Fibroblast of the aortic adventitia (primary cell): ENCODE data around the gene CDC7. TPM values are rescaled to one million over a fixed set of nuclear protein-coding genes. Genes with fewer than 3 reads are reported as not detected.

Experiments
- DNase-seq: peaks from one replicate; pipeline ENCODE4 v3.0.0-alpha.2; 2010; ENCODE audit warnings: low read depth
- H3K4me3 ChIP-seq: 2 replicates; pipeline ENCODE4 v1.5.1; 2011; ENCODE audit warnings: low read depth, mild to moderate bottlenecking, control low read depth, low read length, moderate library complexity
- CTCF ChIP-seq: IDR thresholded peaks from 2 replicates; pipeline ENCODE4 v1.5.1; 2011; ENCODE audit warnings: mild to moderate bottlenecking, low read length, control low read depth, inconsistent platforms; ENCODE audit not compliant: insufficient read depth
- total RNA-seq: library from RNA; depleted of rRNA; stranded (reverse); fragments of >200 nt; gene quantifications from 2 replicates; pipeline ENCODE4 v1.2.3, GENCODE V29; 2012; ENCODE audit warnings: low replicate concordance

Gene CDC7
- total RNA-seq, 1 donor, result 15.5 TPM

GRCh38 chr1:91552091-91552490, 51.4 kb downstream of the CDC7 start:
- no peak overlapping the region for H3K4me3 ChIP-seq
- no peak for TF ChIP-seq CTCF
- peak; percentile 31 for DNase-seq

GRCh38 chr1:91552596-91552995, 51.9 kb downstream of the CDC7 start:
- no peak for TF ChIP-seq CTCF
- DNase-seq, result no peak
- no peak overlapping the region for H3K4me3 ChIP-seq

GRCh38 chr1:91553177-91553591, 52.5 kb downstream of the CDC7 start:
- no peak for TF ChIP-seq CTCF
- no peak overlapping the region for H3K4me3 ChIP-seq
- DNase-seq, result peak; percentile 94

- peak; percentile 58 for DNase-seq
- TF ChIP-seq CTCF, result peak; percentile 23
- no peak overlapping the region for H3K4me3 ChIP-seq
These were observed 54.6 kb downstream of the CDC7 start for GRCh38 chr1:91555074-91555730.

GRCh38 chr1:91555821-91556531, 55.3 kb downstream of the CDC7 start:
- no peak for TF ChIP-seq CTCF
- peak; percentile 97 for DNase-seq
- H3K4me3 ChIP-seq, result no peak overlapping the region

GRCh38 chr1:91556556-91556955, 55.9 kb downstream of the CDC7 start:
- TF ChIP-seq CTCF, result no peak
- no peak for DNase-seq
- no peak overlapping the region for H3K4me3 ChIP-seq
